Measurements from ENCODE around the gene BCL2L1. TPM values are rescaled to one million over a fixed set of nuclear protein-coding genes. Genes with fewer than 3 reads are reported as not detected.

Gene BCL2L1
- total and polyA plus RNA-seq, 10 of the 15 experiments (the other 5 are each of a cell fraction or from before 2014, with no cell fraction given): 0.63 to 67.7 (median 43.6) TPM

DNA sequence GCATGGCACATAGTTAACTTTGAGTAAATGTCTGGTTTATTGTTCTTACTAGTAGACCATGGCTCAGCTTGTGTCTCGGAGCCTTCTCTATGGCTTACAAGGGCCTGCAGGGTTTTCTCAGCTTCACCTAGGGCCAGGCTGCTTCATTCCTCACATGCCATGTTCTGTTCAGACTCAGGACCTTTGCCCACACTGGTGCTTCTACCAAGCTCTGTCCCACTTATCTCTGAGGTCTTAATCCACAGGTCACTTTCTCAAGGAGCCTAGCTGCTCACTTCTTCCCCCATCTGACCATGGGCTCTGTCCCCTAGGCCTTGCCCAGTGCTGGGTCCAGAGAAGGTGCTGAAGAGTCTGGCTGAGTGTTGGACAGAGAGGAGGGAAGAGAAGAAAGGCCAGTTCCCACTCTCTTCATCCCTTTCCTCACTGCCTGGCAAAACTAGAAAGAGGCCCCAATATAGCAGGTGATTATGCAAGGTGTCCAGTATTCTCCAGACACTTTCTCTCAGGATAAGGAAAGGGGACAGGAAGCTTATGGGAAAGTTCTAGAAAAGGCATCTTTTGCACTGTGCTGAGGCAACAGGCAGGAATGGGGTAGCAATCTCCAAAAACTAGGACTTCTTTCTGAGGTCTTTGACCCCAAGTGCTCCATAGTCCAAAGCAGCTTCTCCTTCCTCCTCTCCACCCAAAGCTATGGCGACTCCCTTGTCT is 45.0 kb downstream of the BCL2L1 start (continued):
- TF ChIP-seq, protein P1, sequence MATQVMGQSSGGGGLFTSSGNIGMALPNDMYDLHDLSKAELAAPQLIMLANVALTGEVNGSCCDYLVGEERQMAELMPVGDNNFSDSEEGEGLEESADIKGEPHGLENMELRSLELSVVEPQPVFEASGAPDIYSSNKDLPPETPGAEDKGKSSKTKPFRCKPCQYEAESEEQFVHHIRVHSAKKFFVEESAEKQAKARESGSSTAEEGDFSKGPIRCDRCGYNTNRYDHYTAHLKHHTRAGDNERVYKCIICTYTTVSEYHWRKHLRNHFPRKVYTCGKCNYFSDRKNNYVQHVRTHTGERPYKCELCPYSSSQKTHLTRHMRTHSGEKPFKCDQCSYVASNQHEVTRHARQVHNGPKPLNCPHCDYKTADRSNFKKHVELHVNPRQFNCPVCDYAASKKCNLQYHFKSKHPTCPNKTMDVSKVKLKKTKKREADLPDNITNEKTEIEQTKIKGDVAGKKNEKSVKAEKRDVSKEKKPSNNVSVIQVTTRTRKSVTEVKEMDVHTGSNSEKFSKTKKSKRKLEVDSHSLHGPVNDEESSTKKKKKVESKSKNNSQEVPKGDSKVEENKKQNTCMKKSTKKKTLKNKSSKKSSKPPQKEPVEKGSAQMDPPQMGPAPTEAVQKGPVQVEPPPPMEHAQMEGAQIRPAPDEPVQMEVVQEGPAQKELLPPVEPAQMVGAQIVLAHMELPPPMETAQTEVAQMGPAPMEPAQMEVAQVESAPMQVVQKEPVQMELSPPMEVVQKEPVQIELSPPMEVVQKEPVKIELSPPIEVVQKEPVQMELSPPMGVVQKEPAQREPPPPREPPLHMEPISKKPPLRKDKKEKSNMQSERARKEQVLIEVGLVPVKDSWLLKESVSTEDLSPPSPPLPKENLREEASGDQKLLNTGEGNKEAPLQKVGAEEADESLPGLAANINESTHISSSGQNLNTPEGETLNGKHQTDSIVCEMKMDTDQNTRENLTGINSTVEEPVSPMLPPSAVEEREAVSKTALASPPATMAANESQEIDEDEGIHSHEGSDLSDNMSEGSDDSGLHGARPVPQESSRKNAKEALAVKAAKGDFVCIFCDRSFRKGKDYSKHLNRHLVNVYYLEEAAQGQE (IDR thresholded peaks at IDR 0.05; ENCODE audit: low read depth, low read length): no peak
- no peak for TF ChIP-seq GATAD2B (conservative IDR thresholded peaks at IDR 0.05; ENCODE audit: low read depth)
- no peak for TF ChIP-seq NR2C2 (IDR thresholded peaks at IDR 0.05; ENCODE audit: borderline replicate concordance, control insufficient read depth, insufficient read length, low read depth)

DNA sequence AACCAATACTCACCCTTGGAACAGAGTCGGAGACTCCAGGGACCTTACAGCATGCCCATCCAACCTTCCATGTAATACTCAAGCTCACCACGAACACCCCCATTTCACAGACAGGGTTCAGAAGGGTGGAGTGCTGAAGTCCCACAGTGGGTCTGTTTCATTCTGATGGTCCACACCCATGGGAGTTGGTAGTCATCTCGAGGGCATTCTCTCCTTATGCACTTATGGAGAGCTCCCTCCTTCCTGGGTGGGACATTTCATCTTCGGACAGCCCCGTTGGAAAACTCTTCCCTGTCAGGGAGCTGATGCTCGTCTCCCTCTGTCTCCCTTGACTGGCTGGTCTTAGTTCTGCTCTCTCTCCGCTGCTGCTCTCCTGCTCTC is 46.1 kb downstream of the BCL2L1 start:
- peak overlapping the region; percentile 68; the same call in 1 of the 2 replicates for H3K4me3 ChIP-seq
- no peaks in the 10 kb centered on the region for H4K20me1 ChIP-seq (ENCODE audit: control insufficient read depth, insufficient read depth)
- peak overlapping the region; percentile 91; the same call in 1 of the 2 replicates for H3K27ac ChIP-seq (ENCODE audit: control insufficient read depth, insufficient read depth)
- peaks cover 1 to 22% of the 10 kb centered on the region in 2 experiments; a peak in 3 of 4 replicates for H3K36me3 ChIP-seq (ENCODE audit: control insufficient read depth in 2 of 2, insufficient read depth in 2 of 2, low read length in 1 of 2)
- ATAC-seq (no peak), FAIRE-seq (no peak), DNase-seq (ENCODE audit: low read depth, low spot score) (no peak)
- ChIA-PET POLR2A (interaction anchor here (0.6 to 5.7 kb wide), 10 partner anchors 8 to 248 kb away, joined by 3 to 33 read pairs (median 4); partner anchors contain the start of gene BCL2L1), SMC1A (ENCODE audit: uncharacterized antibody, unreplicated experiment) (interaction anchor here (1.6 to 4.6 kb wide), 5 partner anchors 8 to 47 kb away, joined by 8 to 60 read pairs (median 42); partner anchors contain the start of gene BCL2L1), RAD21 (ENCODE audit: unreplicated experiment) (interaction anchor here (3.0 to 5.5 kb wide), 4 partner anchors 8 to 46 kb away, joined by 11 to 48 read pairs (median 34); partner anchors contain the start of gene BCL2L1), CTCF (interaction anchor here (0.8 to 6.2 kb wide), 7 partner anchors 8 to 47 kb away, joined by 3 to 63 read pairs (median 11); partner anchors contain the start of gene BCL2L1)
- in situ Hi-C loops (cut with MboI): no loop called here
- H2AFZ ChIP-seq (ENCODE audit: control insufficient read depth, low read depth, low read length): no peak overlapping the region
- H3K4me1 ChIP-seq (ENCODE audit: control insufficient read depth, insufficient read depth, low read length): peaks cover 30% of the 10 kb centered on the region
- H3K79me2 ChIP-seq (ENCODE audit: control insufficient read depth, insufficient read depth, low read length): peaks cover 34% of the 10 kb centered on the region
- H3K4me2 ChIP-seq (ENCODE audit: control insufficient read depth, insufficient read depth): peak overlapping the region; percentile 89
- H3K9ac ChIP-seq (ENCODE audit: control insufficient read depth, insufficient read depth, low read length): 0 out of 2 replicates have a peak overlapping the region, but pooled peaks have one; percentile 82
- BruUV-seq (replicated peaks): no TSS peak
- intact Hi-C loops (cut with micrococcal nuclease; ENCODE audit: unreplicated experiment): no loop called here
- no peaks in the 10 kb centered on the region for H3K9me3 ChIP-seq (replicated peaks; ENCODE audit: control insufficient read depth, insufficient read depth, low read length)
- no peaks in the 10 kb centered on the region for H3K27me3 ChIP-seq (replicated peaks in 1 of 2; ENCODE audit: control insufficient read depth in 2 of 2, insufficient read depth in 2 of 2, low read length in 1 of 2)
- 46% methylated on average over 7 of the region's 7 CpGs for WGBS (ENCODE audit: insufficient coverage, insufficient replicate concordance, low lambda C conversion rate, missing lambda C conversion rate)
- TF ChIP-seq SREBF1 (IDR thresholded peaks at IDR 0.05; ENCODE audit: low read length) (no peak), KLF5 (IDR thresholded peaks at IDR 0.05; ENCODE audit: partially characterized antibody) (no peak), EP300 (IDR thresholded peaks at IDR 0.05; ENCODE audit: borderline replicate concordance in 1 of 2, control insufficient read depth in 1 of 2, low read depth in 2 of 2, low read length in 2 of 2) (no peak)
- TF ChIP-seq, protein P2, sequence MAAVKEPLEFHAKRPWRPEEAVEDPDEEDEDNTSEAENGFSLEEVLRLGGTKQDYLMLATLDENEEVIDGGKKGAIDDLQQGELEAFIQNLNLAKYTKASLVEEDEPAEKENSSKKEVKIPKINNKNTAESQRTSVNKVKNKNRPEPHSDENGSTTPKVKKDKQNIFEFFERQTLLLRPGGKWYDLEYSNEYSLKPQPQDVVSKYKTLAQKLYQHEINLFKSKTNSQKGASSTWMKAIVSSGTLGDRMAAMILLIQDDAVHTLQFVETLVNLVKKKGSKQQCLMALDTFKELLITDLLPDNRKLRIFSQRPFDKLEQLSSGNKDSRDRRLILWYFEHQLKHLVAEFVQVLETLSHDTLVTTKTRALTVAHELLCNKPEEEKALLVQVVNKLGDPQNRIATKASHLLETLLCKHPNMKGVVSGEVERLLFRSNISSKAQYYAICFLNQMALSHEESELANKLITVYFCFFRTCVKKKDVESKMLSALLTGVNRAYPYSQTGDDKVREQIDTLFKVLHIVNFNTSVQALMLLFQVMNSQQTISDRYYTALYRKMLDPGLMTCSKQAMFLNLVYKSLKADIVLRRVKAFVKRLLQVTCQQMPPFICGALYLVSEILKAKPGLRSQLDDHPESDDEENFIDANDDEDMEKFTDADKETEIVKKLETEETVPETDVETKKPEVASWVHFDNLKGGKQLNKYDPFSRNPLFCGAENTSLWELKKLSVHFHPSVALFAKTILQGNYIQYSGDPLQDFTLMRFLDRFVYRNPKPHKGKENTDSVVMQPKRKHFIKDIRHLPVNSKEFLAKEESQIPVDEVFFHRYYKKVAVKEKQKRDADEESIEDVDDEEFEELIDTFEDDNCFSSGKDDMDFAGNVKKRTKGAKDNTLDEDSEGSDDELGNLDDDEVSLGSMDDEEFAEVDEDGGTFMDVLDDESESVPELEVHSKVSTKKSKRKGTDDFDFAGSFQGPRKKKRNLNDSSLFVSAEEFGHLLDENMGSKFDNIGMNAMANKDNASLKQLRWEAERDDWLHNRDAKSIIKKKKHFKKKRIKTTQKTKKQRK (IDR thresholded peaks at IDR 0.05; ENCODE audit: low read depth, low read length): no peak
- TF ChIP-seq, protein P3, sequence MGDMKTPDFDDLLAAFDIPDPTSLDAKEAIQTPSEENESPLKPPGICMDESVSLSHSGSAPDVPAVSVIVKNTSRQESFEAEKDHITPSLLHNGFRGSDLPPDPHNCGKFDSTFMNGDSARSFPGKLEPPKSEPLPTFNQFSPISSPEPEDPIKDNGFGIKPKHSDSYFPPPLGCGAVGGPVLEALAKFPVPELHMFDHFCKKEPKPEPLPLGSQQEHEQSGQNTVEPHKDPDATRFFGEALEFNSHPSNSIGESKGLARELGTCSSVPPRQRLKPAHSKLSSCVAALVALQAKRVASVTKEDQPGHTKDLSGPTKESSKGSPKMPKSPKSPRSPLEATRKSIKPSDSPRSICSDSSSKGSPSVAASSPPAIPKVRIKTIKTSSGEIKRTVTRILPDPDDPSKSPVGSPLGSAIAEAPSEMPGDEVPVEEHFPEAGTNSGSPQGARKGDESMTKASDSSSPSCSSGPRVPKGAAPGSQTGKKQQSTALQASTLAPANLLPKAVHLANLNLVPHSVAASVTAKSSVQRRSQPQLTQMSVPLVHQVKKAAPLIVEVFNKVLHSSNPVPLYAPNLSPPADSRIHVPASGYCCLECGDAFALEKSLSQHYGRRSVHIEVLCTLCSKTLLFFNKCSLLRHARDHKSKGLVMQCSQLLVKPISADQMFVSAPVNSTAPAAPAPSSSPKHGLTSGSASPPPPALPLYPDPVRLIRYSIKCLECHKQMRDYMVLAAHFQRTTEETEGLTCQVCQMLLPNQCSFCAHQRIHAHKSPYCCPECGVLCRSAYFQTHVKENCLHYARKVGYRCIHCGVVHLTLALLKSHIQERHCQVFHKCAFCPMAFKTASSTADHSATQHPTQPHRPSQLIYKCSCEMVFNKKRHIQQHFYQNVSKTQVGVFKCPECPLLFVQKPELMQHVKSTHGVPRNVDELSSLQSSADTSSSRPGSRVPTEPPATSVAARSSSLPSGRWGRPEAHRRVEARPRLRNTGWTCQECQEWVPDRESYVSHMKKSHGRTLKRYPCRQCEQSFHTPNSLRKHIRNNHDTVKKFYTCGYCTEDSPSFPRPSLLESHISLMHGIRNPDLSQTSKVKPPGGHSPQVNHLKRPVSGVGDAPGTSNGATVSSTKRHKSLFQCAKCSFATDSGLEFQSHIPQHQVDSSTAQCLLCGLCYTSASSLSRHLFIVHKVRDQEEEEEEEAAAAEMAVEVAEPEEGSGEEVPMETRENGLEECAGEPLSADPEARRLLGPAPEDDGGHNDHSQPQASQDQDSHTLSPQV (IDR thresholded peaks at IDR 0.05): no peak
